Activated CD8-positive, alpha-beta memory T cell treated with anti-CD3 and anti-CD28 coated beads, Interleukin-2, amount 50 U/mL, for 1 hour (primary cell): ENCODE results near the gene FAM217A.

Experiments used
- DNase-seq: peaks from one replicate; pipeline ENCODE4 v3.0.0-alpha.2; 2020; ENCODE audit errors: extremely low read depth

Gene FAM217A

DNA sequence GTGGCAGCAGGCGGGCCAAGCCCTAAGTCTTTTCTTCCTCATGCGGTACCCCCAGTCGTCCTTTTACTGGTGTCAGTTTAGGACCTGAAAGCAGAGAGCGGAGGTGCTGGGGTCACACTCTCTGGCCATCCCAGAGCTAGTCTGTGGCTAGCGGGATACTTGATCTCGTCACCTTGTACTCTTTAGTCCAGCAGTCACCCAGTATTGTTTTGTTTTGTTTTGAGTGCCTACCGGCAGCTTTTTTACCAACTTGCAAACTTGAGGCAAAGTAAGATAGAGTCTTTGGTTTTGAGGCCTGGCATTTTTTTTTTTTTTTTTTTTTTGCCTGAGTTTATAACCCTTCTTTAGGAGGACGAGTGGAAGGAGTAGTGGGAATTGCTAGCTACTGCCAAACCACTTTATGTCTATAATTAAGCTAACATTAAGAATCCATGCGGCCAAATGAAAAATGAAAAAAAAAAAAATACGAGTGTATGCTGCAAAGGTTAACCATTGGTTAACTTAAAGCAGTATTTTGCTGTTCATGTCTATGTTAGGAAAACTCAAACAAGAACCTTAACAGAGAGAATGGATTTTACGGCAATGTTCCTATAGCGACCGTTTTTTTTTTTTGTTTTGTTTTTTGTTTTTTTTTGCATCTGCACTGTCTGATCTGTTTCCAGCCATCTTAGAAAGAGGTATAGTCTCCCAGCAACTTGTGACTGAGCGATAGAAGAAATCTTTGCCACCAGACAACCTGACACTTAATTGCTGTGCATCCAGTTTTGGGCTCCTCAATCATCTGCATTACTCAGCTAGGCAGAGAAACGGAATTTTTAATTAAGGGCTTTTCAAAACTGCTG, 56.9 kb downstream of the FAM217A start:
- DNase-seq: no peak

DNA sequence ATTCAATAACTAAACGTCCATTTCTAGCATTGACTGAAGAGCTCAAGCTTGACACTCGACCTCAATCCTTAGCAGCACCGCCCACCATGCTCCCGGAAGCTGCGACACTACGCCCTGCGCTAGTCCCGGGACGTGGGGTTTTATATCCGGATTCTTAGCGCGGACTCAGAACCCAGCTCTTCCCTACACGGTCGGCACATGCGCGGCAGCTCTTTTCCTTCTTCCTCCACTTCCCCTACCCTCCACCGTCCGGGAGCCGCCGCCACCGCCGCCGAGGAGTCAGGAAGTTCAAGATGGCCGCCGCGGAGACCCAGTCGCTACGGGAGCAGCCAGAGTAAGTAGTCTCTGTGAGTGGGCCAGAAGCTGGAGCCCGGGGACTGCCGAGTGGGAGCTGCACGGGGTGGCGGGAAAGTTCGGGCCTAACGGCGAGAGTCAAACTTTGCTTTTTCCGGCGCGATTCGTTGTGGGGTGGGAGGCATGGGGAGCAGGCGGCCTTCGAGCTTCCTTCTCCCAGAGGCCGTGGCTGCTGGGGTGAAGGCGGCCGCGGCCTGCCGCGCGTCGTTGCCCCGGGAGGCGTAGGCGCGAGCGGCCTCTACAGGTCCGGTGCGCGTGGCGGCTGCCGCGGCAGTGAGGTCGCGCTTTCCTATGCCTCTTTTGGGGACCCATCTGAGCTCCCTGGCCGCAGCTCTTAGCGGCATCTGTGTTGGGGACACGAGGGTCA, 57.6 kb downstream of the FAM217A start:
- peak; percentile 59 for DNase-seq

DNA sequence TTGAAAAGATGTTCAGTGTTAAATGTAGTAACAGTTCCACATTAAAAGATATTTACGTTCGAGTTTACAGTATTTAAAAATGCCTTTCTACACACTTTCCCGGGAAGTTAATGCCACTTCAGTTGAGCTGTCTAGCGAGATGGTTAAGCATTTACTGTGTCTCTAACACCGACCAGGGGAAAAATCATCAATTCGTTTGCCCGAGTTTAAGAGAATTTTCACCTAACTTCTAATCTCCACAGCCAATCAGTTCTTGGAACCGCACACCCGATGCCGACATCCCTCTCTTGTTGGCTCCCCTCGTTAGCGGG, 58.2 kb downstream of the FAM217A start:
- DNase-seq: no peak

DNA sequence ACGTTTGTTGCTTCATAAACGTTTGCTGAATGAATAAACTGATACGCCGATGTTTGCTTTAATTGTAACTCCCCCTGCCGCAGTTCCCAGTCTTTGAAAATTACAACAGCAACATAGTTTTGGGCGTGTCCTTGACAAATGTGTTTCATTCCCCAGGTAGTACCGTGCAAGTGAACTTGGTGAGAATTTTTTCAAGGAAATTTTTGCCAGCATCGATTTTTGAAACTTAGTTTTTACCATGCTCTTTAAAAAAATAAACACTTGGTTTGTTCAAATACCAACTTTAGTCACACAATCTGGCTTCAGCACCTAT, 60.1 kb downstream of the FAM217A start:
- DNase-seq: no peak
